PC-3 (cell line): ENCODE data around the gene KANK4.

Source experiments
- EZH2 ChIP-seq: fragments of 300-600 bp; sonication (generic); IDR thresholded peaks from one replicate; pipeline ENCODE4 v1.6.1; 2017; ENCODE audit warnings: antibody characterized with exemption, mild to moderate bottlenecking, low read length; ENCODE audit not compliant: unreplicated experiment
- TF ChIP-seq, protein P1 (sequence below): fragments of 300-600 bp; sonication (generic); conservative IDR thresholded peaks from 2 replicates; pipeline ENCODE4 v1.5.1; 2017; ENCODE audit warnings: antibody characterized with exemption, low read depth, mild to moderate bottlenecking, low read length

- no peak for TF ChIP-seq EZH2
- TF ChIP-seq, protein P1, sequence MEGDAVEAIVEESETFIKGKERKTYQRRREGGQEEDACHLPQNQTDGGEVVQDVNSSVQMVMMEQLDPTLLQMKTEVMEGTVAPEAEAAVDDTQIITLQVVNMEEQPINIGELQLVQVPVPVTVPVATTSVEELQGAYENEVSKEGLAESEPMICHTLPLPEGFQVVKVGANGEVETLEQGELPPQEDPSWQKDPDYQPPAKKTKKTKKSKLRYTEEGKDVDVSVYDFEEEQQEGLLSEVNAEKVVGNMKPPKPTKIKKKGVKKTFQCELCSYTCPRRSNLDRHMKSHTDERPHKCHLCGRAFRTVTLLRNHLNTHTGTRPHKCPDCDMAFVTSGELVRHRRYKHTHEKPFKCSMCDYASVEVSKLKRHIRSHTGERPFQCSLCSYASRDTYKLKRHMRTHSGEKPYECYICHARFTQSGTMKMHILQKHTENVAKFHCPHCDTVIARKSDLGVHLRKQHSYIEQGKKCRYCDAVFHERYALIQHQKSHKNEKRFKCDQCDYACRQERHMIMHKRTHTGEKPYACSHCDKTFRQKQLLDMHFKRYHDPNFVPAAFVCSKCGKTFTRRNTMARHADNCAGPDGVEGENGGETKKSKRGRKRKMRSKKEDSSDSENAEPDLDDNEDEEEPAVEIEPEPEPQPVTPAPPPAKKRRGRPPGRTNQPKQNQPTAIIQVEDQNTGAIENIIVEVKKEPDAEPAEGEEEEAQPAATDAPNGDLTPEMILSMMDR: no peak
These were observed 124.3 kb downstream of the KANK4 start, which contains the start of gene L1TD1 for GRCh38 chr1:62194651-62195544.
